NCI-H1694 treated with DMSO at 0.1 percent for 48 hours (cell line): ENCODE results near the gene SPEF1.
A peak's percentile ranks its signal among the peaks of the same experiment; 100 is the strongest.

Experiments used
- DNase-seq: peaks from one replicate; lab custom pipeline; 2025; lab: John Stamatoyannopoulos, UW

The SPEF1 gene

GRCh38 chr20:3788685-3789155, 7.5 kb upstream of the SPEF1 start:
- DNase-seq: no peak

- DNase-seq: no peak
Observed at GRCh38 chr20:3787324-3788014, 6.2 kb upstream of the SPEF1 start.

GRCh38 chr20:3786665-3787323, 5.5 kb upstream of the SPEF1 start, which contains the start of gene CENPB:
CENPB (minus strand) TSS chr20:3786740; CDS start chr20:3786483, 257 bp downstream.
- DNase-seq: peak; percentile 66

DNA sequence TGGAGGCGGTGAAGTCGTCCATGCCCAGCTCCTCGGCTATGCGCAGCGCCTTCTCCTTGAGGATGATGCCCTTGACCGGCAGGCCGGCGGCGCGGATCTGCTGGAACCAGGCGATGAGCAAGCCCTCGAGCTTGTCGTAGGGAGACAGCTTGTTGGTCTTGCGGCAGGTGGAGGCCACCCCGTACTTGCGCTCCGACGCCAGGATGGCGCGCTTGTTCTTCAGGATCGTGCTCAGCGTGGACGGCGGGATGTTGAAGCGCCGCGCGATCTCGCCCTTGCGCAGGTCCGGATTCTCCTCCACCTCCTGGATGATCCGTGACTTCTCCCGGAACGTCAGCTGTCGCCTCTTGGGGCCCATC, 4.9 kb upstream of the SPEF1 start:
- DNase-seq: peak; percentile 20

DNA sequence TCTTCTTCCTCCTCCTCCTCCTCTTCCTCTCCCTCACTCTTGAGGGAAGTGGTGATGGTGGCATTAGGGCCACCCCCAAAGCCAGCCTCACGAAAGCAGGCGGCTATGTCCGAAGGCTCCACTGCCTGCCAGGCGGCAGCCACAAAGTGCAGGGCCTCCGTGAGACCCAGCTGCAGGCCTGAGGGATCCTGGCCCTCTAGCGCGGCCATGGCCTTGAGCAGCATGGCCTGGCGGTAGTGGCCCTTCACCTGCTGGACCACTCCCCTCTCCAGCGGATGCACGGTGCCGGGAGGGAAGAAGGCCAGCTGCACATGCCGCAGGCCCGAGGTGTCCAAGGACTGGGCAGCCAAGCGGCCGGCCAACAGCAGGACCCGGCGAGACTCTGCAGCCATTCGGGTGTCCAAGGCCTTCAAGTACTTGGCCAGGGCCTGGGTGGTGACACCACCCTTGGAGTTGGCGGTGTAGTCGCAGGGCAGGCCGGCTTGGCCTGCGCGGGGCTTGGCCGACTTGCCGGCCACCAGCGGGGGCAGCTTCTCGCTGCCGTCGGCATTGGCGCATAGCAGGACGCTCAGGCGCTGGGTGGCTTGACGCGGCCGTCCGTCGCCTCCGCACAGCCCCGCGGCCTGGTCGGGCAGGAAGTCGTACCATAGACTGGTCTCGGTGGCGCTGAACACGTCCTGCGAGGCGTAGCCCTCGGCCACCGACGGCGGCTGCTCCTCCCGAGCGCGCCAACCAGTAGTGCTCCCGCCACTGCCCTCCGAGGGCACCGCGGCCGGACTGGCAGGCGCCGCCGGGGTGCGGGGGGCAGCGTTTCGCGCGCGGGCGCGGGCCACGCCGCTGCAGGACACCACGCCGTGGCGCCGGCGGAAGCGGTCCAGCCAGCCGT, 4.2 kb upstream of the SPEF1 start:
- no peak for DNase-seq

DNA sequence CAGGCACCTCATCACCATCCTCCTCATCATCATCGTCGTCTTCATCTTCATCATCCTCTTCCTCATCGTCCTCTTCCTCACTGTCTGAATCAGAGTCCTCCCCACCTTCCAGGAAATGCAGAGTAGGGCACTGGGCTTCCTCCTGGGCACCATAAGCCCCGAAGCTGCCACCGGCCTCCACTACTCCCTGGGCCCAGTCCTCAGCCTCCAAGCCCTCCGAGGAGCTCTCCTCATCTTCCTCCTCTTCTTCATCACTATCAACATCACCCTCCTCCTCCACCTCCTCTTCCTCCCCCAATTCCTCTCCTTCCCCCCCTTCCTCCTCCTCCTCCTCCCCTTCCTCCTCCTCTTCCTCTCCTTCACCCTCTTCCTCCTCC, 3.6 kb upstream of the SPEF1 start:
- DNase-seq: no peak

DNA sequence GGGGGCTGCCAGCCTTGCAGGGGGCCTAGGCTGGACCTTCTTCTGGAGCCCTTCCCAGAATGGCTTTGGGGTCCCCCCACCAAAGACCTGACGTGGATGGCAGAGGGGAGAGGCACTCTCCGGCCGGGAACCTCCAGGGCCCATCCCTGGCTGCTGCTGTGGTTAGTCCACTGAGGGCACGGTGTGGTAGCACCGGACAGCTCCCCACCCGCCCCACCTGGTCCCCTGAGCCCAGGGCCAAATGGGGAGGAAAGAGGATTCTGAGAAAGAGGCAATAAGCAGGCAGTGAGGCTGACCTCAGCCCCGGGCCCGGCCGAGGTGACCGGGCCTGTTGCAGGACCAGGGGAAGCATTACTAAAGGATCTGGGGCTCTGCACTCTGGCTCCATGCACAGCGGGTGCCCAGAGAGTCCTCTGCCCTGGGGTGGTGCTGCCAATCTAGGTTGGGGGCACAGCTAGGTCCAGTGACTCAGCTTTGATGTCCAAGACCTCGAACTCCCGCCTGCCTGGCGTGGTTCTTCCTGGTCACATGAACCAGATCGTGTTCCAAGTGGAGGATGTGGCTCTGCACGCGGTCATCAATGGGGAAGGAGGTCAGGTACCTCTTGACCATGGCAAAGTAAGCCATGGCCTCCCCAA, 3.1 kb upstream of the SPEF1 start:
- DNase-seq: no peak

DNA sequence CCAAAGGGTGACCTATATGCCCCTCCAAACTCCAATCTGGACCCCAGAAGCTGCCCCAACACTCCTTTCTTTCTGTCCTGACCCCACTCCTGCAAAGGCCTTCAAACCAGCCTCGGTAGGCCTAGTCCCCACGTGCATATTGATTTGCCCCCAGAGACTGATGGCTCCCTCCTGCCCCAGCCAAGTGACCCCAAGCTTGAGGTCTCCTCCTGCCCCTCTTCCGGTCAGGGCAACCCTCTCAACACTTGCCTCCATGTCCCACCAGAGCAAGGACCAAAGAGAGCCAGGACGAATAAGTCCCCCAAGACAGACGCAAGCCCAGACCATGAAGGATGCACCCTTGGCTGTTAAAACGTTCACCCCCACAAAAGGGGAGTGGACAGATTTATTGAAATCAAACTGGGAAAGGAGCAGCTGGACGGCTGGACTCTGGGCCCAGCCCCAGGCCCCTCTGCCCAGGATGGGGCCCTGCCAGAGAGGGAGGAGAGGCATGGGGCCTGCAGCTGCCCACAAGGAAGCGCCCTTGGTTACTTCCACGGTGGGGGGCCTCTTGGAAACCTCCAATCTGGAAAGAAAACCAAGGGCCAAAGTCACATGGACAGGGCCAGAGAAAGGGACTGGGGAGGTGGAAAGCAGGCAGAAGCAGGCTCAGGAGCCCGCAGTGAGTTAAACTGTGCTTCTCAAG, 2.4 kb upstream of the SPEF1 start:
- no peak for DNase-seq

- DNase-seq: no peak
Observed at GRCh38 chr20:3783068-3783489, 1.8 kb upstream of the SPEF1 start.

- DNase-seq: no peak
Observed at GRCh38 chr20:3782597-3782996, 1.3 kb upstream of the SPEF1 start.

DNA sequence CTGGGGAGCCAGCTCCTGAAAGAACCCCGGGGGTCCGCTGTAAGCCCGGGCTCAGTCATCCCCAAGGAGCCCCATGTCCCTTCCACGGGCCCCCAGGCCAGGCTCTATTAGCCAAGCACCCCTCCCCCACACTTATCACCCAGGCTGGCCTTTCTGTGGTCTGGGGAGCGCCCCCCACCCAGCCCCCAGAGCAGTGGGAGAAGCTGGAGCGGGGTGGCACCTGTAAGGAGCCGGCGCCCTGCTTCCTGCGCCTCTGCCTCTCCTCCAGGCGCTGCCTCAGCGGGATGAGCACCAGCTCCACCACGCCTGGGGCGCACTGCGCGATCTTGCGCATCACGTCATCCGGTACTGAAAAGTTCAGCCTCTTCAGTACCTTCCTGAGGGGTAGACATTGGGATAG, 2.3 kb downstream of the SPEF1 start:
- no peak for DNase-seq

- DNase-seq: peak; percentile 42
Observed at GRCh38 chr20:3777716-3778629, 3.3 kb downstream of the SPEF1 start.

DNA sequence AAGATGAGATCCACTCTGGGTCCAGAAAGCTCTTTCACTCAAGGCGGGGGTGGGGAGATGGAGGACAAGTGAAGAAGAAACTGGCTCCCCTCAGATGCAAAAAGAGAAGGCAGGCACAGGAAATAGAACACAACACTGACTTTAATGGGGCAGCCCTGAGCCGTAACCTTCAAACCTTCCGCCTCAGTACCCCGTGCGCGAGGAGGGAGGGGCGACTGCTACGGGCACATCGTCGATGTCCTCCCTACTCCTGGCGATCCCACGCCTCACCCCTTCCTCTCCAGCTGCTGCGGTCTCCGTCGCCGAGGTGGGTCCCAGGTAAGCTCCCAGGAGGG, 3.9 kb downstream of the SPEF1 start:
- DNase-seq: no peak

GRCh38 chr20:3775457-3776108, 5.7 kb downstream of the SPEF1 start:
- no peak for DNase-seq

- no peak for DNase-seq
Observed at GRCh38 chr20:3771552-3772058, 9.6 kb downstream of the SPEF1 start.

DNA sequence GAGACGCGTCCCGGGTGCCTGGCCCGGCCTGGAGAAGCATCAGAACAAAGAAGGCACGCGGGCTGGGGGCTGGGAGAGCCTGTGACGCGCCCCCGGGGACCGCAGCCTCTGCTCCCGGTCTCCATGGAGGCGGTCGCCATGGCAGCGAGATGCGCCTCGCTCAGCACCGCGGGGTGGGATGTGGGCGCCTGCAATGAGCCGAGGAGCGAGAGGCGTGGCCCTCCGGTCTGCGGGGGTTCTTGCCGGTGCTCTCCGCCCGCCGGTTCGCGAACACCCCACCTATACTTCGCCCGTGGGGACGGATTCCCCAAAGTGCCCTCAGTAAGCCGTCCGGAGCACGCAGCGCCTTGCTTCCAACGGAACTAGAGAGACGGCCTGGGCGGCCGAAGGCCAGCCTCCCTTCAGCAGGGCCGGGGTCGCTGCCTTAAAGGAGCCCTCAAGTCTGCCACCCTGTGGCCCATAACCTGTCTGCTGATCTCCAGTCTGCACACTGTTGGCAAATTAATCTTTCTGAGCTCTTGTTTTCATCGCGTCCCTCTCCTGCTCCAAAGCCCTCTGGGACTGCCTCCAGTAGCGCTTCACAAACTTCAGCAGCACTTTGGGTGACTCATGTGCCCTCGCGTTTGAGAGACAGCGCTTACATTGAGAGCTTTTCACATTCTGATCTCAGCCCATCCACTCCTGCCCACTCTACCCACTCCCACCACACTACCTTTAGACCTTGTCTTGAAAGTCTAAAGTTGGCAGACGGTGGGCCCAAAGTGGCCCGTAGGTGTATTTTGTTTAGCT, 12.7 kb downstream of the SPEF1 start:
- peak; percentile 77 for DNase-seq

- peak; percentile 97 for DNase-seq
Observed at GRCh38 chr20:3767427-3768341, 13.6 kb downstream of the SPEF1 start, which contains the start of gene ADISSP. ADISSP (minus strand) TSS chr20:3767753; CDS start chr20:3760100, 7,653 bp downstream.

- no peak for DNase-seq
Observed at GRCh38 chr20:3767110-3767426, 14.2 kb downstream of the SPEF1 start.
